Measurements from ENCODE around the gene KCNJ14.
A peak's percentile ranks its signal among the peaks of the same experiment; 100 is the strongest.

The KCNJ14 gene

DNA sequence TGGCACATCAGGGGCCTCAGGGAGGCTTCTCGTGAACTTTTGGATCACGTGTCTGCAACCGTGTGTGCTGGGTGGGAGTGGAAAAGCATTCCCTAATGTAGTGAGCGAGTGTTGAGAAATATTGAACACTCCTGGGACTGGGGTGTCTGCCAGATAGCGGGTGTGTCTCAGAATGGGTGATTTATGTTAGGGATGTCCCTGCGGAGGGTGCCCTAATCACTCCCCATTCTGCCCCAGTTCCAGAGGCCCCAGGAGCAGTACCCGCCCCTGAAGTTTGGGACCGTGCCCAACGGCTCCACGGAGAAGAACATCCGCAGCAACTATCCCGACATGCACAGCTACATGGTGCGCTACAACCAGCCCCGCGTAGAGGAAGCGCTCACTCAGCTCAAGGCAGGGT, 33.8 kb upstream of the KCNJ14 start:
- H3K9ac ChIP-seq (ENCODE audit: low read length): no peak overlapping the region
- H3K27me3 ChIP-seq (ENCODE audit: insufficient read depth, low read length): no peaks in the 10 kb centered on the region
- peaks cover 2% of the 10 kb centered on the region for H3K9me3 ChIP-seq (ENCODE audit: insufficient read depth, low read depth, low read length)
- H4K12ac ChIP-seq (ENCODE audit: low read depth, low read length): no peak overlapping the region
- H3K14ac ChIP-seq (ENCODE audit: low read length): no peak overlapping the region
- H2BK5ac ChIP-seq (ENCODE audit: low read depth, low read length, poor library complexity): no peak overlapping the region
- no peak overlapping the region for H2BK120ac ChIP-seq (ENCODE audit: insufficient read depth, low read length, poor library complexity)
- no peak overlapping the region for H3K4me2 ChIP-seq (ENCODE audit: low read length)
- H3K79me1 ChIP-seq (ENCODE audit: low read length): peaks cover 2% of the 10 kb centered on the region
- H4K8ac ChIP-seq (ENCODE audit: low read depth, low read length): no peak overlapping the region
- no peak overlapping the region for H2BK12ac ChIP-seq (ENCODE audit: low read length)
- peaks cover 1% of the 10 kb centered on the region for H3K79me2 ChIP-seq (ENCODE audit: control insufficient read depth, insufficient read depth, low read length, poor library complexity)
- H4K91ac ChIP-seq (ENCODE audit: low read depth, low read length): no peak overlapping the region
- no peak overlapping the region for H2AFZ ChIP-seq (ENCODE audit: insufficient read depth, low read length, poor library complexity)
- peaks cover 2 to 4% of the 10 kb centered on the region in 2 experiments for H3K4me1 ChIP-seq (ENCODE audit: control insufficient read depth in 1 of 2, insufficient read depth in 2 of 2, low read length in 2 of 2)
- H3K36me3 ChIP-seq (ENCODE audit: control insufficient read depth in 1 of 2, insufficient read depth in 2 of 2, low read length in 2 of 2): no peaks in the 10 kb centered on the region
- no CpG with 5 or more reads among the region's 16 CpGs for WGBS (ENCODE audit: extremely low coverage, insufficient coverage, insufficient read length)
- no peak overlapping the region for H3K18ac ChIP-seq (ENCODE audit: low read length)
- no peak overlapping the region for H3K4me3 ChIP-seq (ENCODE audit: low read depth, low read length)
- no peak overlapping the region for H3K4ac ChIP-seq (ENCODE audit: low read depth, low read length)
- DNase-seq: no peak
- no peak overlapping the region for H3K27ac ChIP-seq (ENCODE audit: low read depth, low read length)
- H2AK5ac ChIP-seq (ENCODE audit: low read length): no peak overlapping the region
- H3K23ac ChIP-seq (ENCODE audit: low read length): no peak overlapping the region

GRCh38 chr19:48424694-48425219, 30.6 kb upstream of the KCNJ14 start:
- Histone ChIP-seq H2BK120ac (ENCODE audit: insufficient read depth, low read length, poor library complexity) (peak overlapping the region; percentile 99), H3K18ac (ENCODE audit: low read length) (no peak overlapping the region), H3K36me3 (ENCODE audit: control insufficient read depth in 1 of 2, insufficient read depth in 2 of 2, low read length in 2 of 2) (no peaks in the 10 kb centered on the region), H3K14ac (ENCODE audit: low read length) (peak overlapping the region; percentile 75), H3K79me2 (ENCODE audit: control insufficient read depth, insufficient read depth, low read length, poor library complexity) (peaks cover 1% of the 10 kb centered on the region), H3K27ac (ENCODE audit: low read depth, low read length) (peak overlapping the region; percentile 83), H4K12ac (ENCODE audit: low read depth, low read length) (peak overlapping the region; percentile 86), H4K8ac (ENCODE audit: low read depth, low read length) (peak overlapping the region; percentile 94), H2BK5ac (ENCODE audit: low read depth, low read length, poor library complexity) (peak overlapping the region; percentile 95), H3K4me2 (ENCODE audit: low read length) (peak overlapping the region; percentile 51), H3K4me1 (ENCODE audit: control insufficient read depth in 1 of 2, insufficient read depth in 2 of 2, low read length in 2 of 2) (peaks cover 2 to 4% of the 10 kb centered on the region in 2 experiments), H3K27me3 (ENCODE audit: insufficient read depth, low read length) (no peaks in the 10 kb centered on the region), H4K91ac (ENCODE audit: low read depth, low read length) (peak overlapping the region; percentile 97), H3K79me1 (ENCODE audit: low read length) (peaks cover 2% of the 10 kb centered on the region), H2AK5ac (ENCODE audit: low read length) (no peak overlapping the region), H3K23ac (ENCODE audit: low read length) (no peak overlapping the region), H2AFZ (ENCODE audit: insufficient read depth, low read length, poor library complexity) (peak overlapping the region; percentile 8), H3K4me3 (ENCODE audit: low read depth, low read length) (no peak overlapping the region), H3K9ac (ENCODE audit: low read length) (no peak overlapping the region), H2BK12ac (ENCODE audit: low read length) (peak overlapping the region; percentile 56), H3K4ac (ENCODE audit: low read depth, low read length) (peak overlapping the region; percentile 73), H3K9me3 (ENCODE audit: insufficient read depth, low read depth, low read length) (peaks cover 2% of the 10 kb centered on the region)
- WGBS (ENCODE audit: extremely low coverage, insufficient coverage, insufficient read length): no CpG with 5 or more reads among the region's 8 CpGs
- peak in 1 of 2 donors; percentile 23 for DNase-seq

DNA sequence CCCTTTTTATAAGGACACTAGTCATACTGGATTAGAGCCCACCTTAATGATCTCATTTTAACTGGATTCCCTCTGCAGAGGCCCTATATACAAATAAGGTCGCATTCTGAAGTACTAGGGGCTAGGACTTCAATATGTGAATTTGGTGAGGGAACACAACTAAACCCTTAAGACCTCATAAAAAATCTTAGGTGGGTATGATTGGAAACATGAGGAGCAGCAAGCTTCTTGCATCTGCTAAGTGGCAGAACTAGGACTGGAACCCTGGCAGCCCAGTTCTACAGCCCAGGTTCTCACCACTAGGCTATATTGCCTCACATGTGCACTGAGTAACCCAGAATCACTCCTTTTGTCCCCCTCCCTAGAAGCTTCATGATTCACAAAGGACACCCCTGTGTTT, 26.7 kb upstream of the KCNJ14 start:
- Histone ChIP-seq H3K79me2 (ENCODE audit: control insufficient read depth, insufficient read depth, low read length, poor library complexity) (peaks cover 1% of the 10 kb centered on the region), H3K27ac (ENCODE audit: low read depth, low read length) (no peak overlapping the region), H3K4ac (ENCODE audit: low read depth, low read length) (no peak overlapping the region), H2BK5ac (ENCODE audit: low read depth, low read length, poor library complexity) (no peak overlapping the region), H2AFZ (ENCODE audit: insufficient read depth, low read length, poor library complexity) (no peak overlapping the region), H3K4me3 (ENCODE audit: low read depth, low read length) (no peak overlapping the region), H2BK12ac (ENCODE audit: low read length) (peak overlapping the region; percentile 53), H3K9ac (ENCODE audit: low read length) (no peak overlapping the region), H2AK5ac (ENCODE audit: low read length) (no peak overlapping the region), H3K27me3 (ENCODE audit: insufficient read depth, low read length) (no peaks in the 10 kb centered on the region), H3K4me1 (ENCODE audit: control insufficient read depth in 1 of 2, insufficient read depth in 2 of 2, low read length in 2 of 2) (peaks cover 2 to 4% of the 10 kb centered on the region in 2 experiments), H2BK120ac (ENCODE audit: insufficient read depth, low read length, poor library complexity) (no peak overlapping the region), H3K18ac (ENCODE audit: low read length) (no peak overlapping the region), H3K14ac (ENCODE audit: low read length) (no peak overlapping the region), H3K79me1 (ENCODE audit: low read length) (peaks cover 2% of the 10 kb centered on the region), H4K12ac (ENCODE audit: low read depth, low read length) (no peak overlapping the region), H3K4me2 (ENCODE audit: low read length) (no peak overlapping the region), H4K8ac (ENCODE audit: low read depth, low read length) (no peak overlapping the region), H3K36me3 (ENCODE audit: control insufficient read depth in 1 of 2, insufficient read depth in 2 of 2, low read length in 2 of 2) (no peaks in the 10 kb centered on the region), H4K91ac (ENCODE audit: low read depth, low read length) (peak overlapping the region; percentile 11), H3K9me3 (ENCODE audit: insufficient read depth, low read depth, low read length) (no peaks in the 10 kb centered on the region), H3K23ac (ENCODE audit: low read length) (no peak overlapping the region)
- no CpG with 5 or more reads among the region's 1 CpG for WGBS (ENCODE audit: extremely low coverage, insufficient coverage, insufficient read length)
- no peak for DNase-seq

DNA sequence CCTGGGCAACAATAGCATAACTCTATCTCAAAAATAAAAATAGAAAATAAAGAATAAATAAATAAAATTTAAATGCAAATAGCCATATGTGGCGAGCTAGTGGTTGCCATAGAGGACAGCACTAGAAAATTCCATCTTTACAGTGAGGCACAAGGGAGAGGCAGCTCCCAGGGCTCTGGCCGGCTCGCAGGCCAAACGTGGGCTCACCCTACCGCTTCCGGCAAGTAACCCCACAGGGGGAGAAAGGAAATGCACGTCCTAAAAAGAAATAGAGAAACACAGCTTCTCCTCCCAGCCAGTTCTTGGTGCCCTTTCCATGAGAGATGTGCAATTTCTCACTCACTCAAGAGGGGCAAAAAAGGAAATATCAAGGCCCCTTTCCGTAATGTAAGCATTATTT, 22.0 kb upstream of the KCNJ14 start:
- Histone ChIP-seq H3K4ac (ENCODE audit: low read depth, low read length) (no peak overlapping the region), H2BK5ac (ENCODE audit: low read depth, low read length, poor library complexity) (no peak overlapping the region), H3K14ac (ENCODE audit: low read length) (no peak overlapping the region), H2BK120ac (ENCODE audit: insufficient read depth, low read length, poor library complexity) (no peak overlapping the region), H2AFZ (ENCODE audit: insufficient read depth, low read length, poor library complexity) (no peak overlapping the region), H3K4me3 (ENCODE audit: low read depth, low read length) (no peak overlapping the region), H2BK12ac (ENCODE audit: low read length) (no peak overlapping the region), H3K18ac (ENCODE audit: low read length) (no peak overlapping the region), H3K4me1 (ENCODE audit: control insufficient read depth in 1 of 2, insufficient read depth in 2 of 2, low read length in 2 of 2) (peaks cover 21 to 23% of the 10 kb centered on the region in 2 experiments), H3K27me3 (ENCODE audit: insufficient read depth, low read length) (no peaks in the 10 kb centered on the region), H3K36me3 (ENCODE audit: control insufficient read depth in 1 of 2, insufficient read depth in 2 of 2, low read length in 2 of 2) (no peaks in the 10 kb centered on the region), H3K9ac (ENCODE audit: low read length) (no peak overlapping the region), H4K91ac (ENCODE audit: low read depth, low read length) (no peak overlapping the region), H3K23ac (ENCODE audit: low read length) (no peak overlapping the region), H4K12ac (ENCODE audit: low read depth, low read length) (no peak overlapping the region), H3K9me3 (ENCODE audit: insufficient read depth, low read depth, low read length) (peaks cover 2% of the 10 kb centered on the region), H3K79me1 (ENCODE audit: low read length) (peaks cover 13% of the 10 kb centered on the region), H4K8ac (ENCODE audit: low read depth, low read length) (no peak overlapping the region), H3K27ac (ENCODE audit: low read depth, low read length) (no peak overlapping the region), H3K4me2 (ENCODE audit: low read length) (no peak overlapping the region), H2AK5ac (ENCODE audit: low read length) (no peak overlapping the region), H3K79me2 (ENCODE audit: control insufficient read depth, insufficient read depth, low read length, poor library complexity) (no peaks in the 10 kb centered on the region)
- no peak for DNase-seq
- WGBS (ENCODE audit: extremely low coverage, insufficient coverage, insufficient read length): no CpG with 5 or more reads among the region's 8 CpGs

All from trophoblast cell (in vitro differentiated cells and primary cell).